Measurements from ENCODE around the gene TGOLN2. TPM values are rescaled to one million over a fixed set of nuclear protein-coding genes. Genes with fewer than 3 reads are reported as not detected.
"Not testable (repeated sequence)": the region's sequence is repeated elsewhere in the genome, so short reads cannot be mapped to it uniquely, and the experiment has no call there.

Gene TGOLN2
- polyA plus RNA-seq, 4 donors = 18.6 to 160 (median 43.2) TPM

- FAIRE-seq (no peak), DNase-seq (peak in 1 of 2 donors; percentile 64)
- Histone ChIP-seq H3K4me1 (ENCODE audit: control insufficient read depth in 3 of 3, insufficient read depth in 2 of 3, low read depth in 1 of 3, low read length in 2 of 3) (peaks cover 0 to 5% (median 2%) of the 10 kb centered on the region in 3 donors), H3K27ac (ENCODE audit: low read depth in 1 of 3, low read length in 2 of 3) (no peak overlapping the region), H3K27me3 (ENCODE audit: control insufficient read depth in 3 of 3, insufficient read depth in 3 of 3, low read length in 3 of 3) (no peaks in the 10 kb centered on the region), H3K36me3 (ENCODE audit: control insufficient read depth in 3 of 3, insufficient read depth in 2 of 3, low read depth in 1 of 3, low read length in 3 of 3) (peaks cover 18 to 62% (median 22%) of the 10 kb centered on the region in 3 donors), H3K4me3 (ENCODE audit: low read depth in 1 of 3, low read length in 3 of 3) (no peak overlapping the region), H3K9me3 (ENCODE audit: control insufficient read depth in 2 of 2, insufficient read depth in 1 of 2, low read depth in 1 of 2, low read length in 1 of 2) (no peaks in the 10 kb centered on the region)
- 43 to 76% (median 59%) methylated on average over 14 of the region's 14 CpGs for WGBS, 3 donors
Measured at GRCh38 chr2:85344356-85344954, 16.7 kb upstream of the TGOLN2 start.

- H3K9me3 ChIP-seq (ENCODE audit: control insufficient read depth in 2 of 2, insufficient read depth in 1 of 2, low read depth in 1 of 2, low read length in 1 of 2); H3K27me3 ChIP-seq (ENCODE audit: control insufficient read depth in 3 of 3, insufficient read depth in 3 of 3, low read length in 3 of 3); H3K4me1 ChIP-seq (ENCODE audit: control insufficient read depth in 3 of 3, insufficient read depth in 2 of 3, low read depth in 1 of 3, low read length in 2 of 3); DNase-seq; H3K4me3 ChIP-seq (ENCODE audit: low read depth in 1 of 3, low read length in 3 of 3); H3K27ac ChIP-seq (ENCODE audit: low read depth in 1 of 3, low read length in 2 of 3); FAIRE-seq: not testable (repeated sequence)
- peaks cover 13 to 53% (median 18%) of the 10 kb centered on the region in 3 donors for H3K36me3 ChIP-seq (ENCODE audit: control insufficient read depth in 3 of 3, insufficient read depth in 2 of 3, low read depth in 1 of 3, low read length in 3 of 3)
- 84 to 91% (median 91%) methylated on average over 9 to 10 of the region's 10 CpGs for WGBS, 3 donors
Measured at GRCh38 chr2:85343207-85343895, 15.6 kb upstream of the TGOLN2 start.

- Histone ChIP-seq H3K27ac (ENCODE audit: low read depth in 1 of 3, low read length in 2 of 3) (no peak overlapping the region), H3K4me3 (ENCODE audit: low read depth in 1 of 3, low read length in 3 of 3) (no peak overlapping the region), H3K27me3 (ENCODE audit: control insufficient read depth in 3 of 3, insufficient read depth in 3 of 3, low read length in 3 of 3) (no peaks in the 10 kb centered on the region), H3K9me3 (ENCODE audit: control insufficient read depth in 2 of 2, insufficient read depth in 1 of 2, low read depth in 1 of 2, low read length in 1 of 2) (no peaks in the 10 kb centered on the region), H3K36me3 (ENCODE audit: control insufficient read depth in 3 of 3, insufficient read depth in 2 of 3, low read depth in 1 of 3, low read length in 3 of 3) (peaks cover 13 to 51% (median 17%) of the 10 kb centered on the region in 3 donors), H3K4me1 (ENCODE audit: control insufficient read depth in 3 of 3, insufficient read depth in 2 of 3, low read depth in 1 of 3, low read length in 2 of 3) (peaks cover 0 to 2% (median 0%) of the 10 kb centered on the region in 3 donors)
- 78 to 82% (median 80%) methylated on average over 3 of the region's 3 CpGs for WGBS, 3 donors
- FAIRE-seq = no peak
- no peak for DNase-seq
Measured at GRCh38 chr2:85342156-85342555, 14.4 kb upstream of the TGOLN2 start.

- Histone ChIP-seq H3K4me1 (ENCODE audit: control insufficient read depth in 3 of 3, insufficient read depth in 2 of 3, low read depth in 1 of 3, low read length in 2 of 3) (peaks cover 0 to 2% (median 0%) of the 10 kb centered on the region in 3 donors), H3K4me3 (ENCODE audit: low read depth in 1 of 3, low read length in 3 of 3) (no peak overlapping the region), H3K27ac (ENCODE audit: low read depth in 1 of 3, low read length in 2 of 3) (no peak overlapping the region), H3K9me3 (ENCODE audit: control insufficient read depth in 2 of 2, insufficient read depth in 1 of 2, low read depth in 1 of 2, low read length in 1 of 2) (no peaks in the 10 kb centered on the region), H3K36me3 (ENCODE audit: control insufficient read depth in 3 of 3, insufficient read depth in 2 of 3, low read depth in 1 of 3, low read length in 3 of 3) (peaks cover 13 to 48% (median 14%) of the 10 kb centered on the region in 3 donors), H3K27me3 (ENCODE audit: control insufficient read depth in 3 of 3, insufficient read depth in 3 of 3, low read length in 3 of 3) (no peaks in the 10 kb centered on the region)
- WGBS, 3 donors = 93 to 94% (median 93%) methylated on average over 30 of the region's 30 CpGs
- no peak for FAIRE-seq
- DNase-seq = no peak
Measured at GRCh38 chr2:85341269-85342029, 13.7 kb upstream of the TGOLN2 start.

- no peaks in the 10 kb centered on the region for H3K27me3 ChIP-seq (ENCODE audit: control insufficient read depth in 3 of 3, insufficient read depth in 3 of 3, low read length in 3 of 3)
- H3K4me1 ChIP-seq (ENCODE audit: control insufficient read depth in 3 of 3, insufficient read depth in 2 of 3, low read depth in 1 of 3, low read length in 2 of 3) = peaks cover 0 to 6% (median 2%) of the 10 kb centered on the region in 3 donors
- WGBS, 3 donors = 59 to 61% (median 60%) methylated on average over 13 of the region's 13 CpGs
- peaks cover 5 to 36% (median 7%) of the 10 kb centered on the region in 3 donors for H3K36me3 ChIP-seq (ENCODE audit: control insufficient read depth in 3 of 3, insufficient read depth in 2 of 3, low read depth in 1 of 3, low read length in 3 of 3)
- no peak for FAIRE-seq
- H3K27ac ChIP-seq (ENCODE audit: low read depth in 1 of 3, low read length in 2 of 3) = no peak overlapping the region
- no peak for DNase-seq
- no peaks in the 10 kb centered on the region for H3K9me3 ChIP-seq (ENCODE audit: control insufficient read depth in 2 of 2, insufficient read depth in 1 of 2, low read depth in 1 of 2, low read length in 1 of 2)
- no peak overlapping the region for H3K4me3 ChIP-seq (ENCODE audit: low read depth in 1 of 3, low read length in 3 of 3)
Measured at GRCh38 chr2:85340034-85340892, 12.5 kb upstream of the TGOLN2 start.

- WGBS, 3 donors = 6 to 35% (median 26%) methylated on average over 2 of the region's 2 CpGs
- H3K4me1 ChIP-seq (ENCODE audit: control insufficient read depth in 3 of 3, insufficient read depth in 2 of 3, low read depth in 1 of 3, low read length in 2 of 3) = peaks cover 0 to 12% (median 0%) of the 10 kb centered on the region in 3 donors
- DNase-seq = peak; percentile 70 to 95
- H3K27ac ChIP-seq (ENCODE audit: low read depth in 1 of 3, low read length in 2 of 3) = peak overlapping the region in 1 of 3 donors; percentile 76
- no peaks in the 10 kb centered on the region for H3K36me3 ChIP-seq (ENCODE audit: control insufficient read depth in 3 of 3, insufficient read depth in 2 of 3, low read depth in 1 of 3, low read length in 3 of 3)
- H3K4me3 ChIP-seq (ENCODE audit: low read depth in 1 of 3, low read length in 3 of 3) = no peak overlapping the region
- no peak for FAIRE-seq
- H3K27me3 ChIP-seq (ENCODE audit: control insufficient read depth in 3 of 3, insufficient read depth in 3 of 3, low read length in 3 of 3) = no peaks in the 10 kb centered on the region
- H3K9me3 ChIP-seq (ENCODE audit: control insufficient read depth in 2 of 2, insufficient read depth in 1 of 2, low read depth in 1 of 2, low read length in 1 of 2) = no peaks in the 10 kb centered on the region
Measured at GRCh38 chr2:85334928-85335327, 7.1 kb upstream of the TGOLN2 start.

- FAIRE-seq; H3K27ac ChIP-seq (ENCODE audit: low read depth in 1 of 3, low read length in 2 of 3); H3K36me3 ChIP-seq (ENCODE audit: control insufficient read depth in 3 of 3, insufficient read depth in 2 of 3, low read depth in 1 of 3, low read length in 3 of 3); DNase-seq; H3K4me3 ChIP-seq (ENCODE audit: low read depth in 1 of 3, low read length in 3 of 3); H3K27me3 ChIP-seq (ENCODE audit: control insufficient read depth in 3 of 3, insufficient read depth in 3 of 3, low read length in 3 of 3); H3K9me3 ChIP-seq (ENCODE audit: control insufficient read depth in 2 of 2, insufficient read depth in 1 of 2, low read depth in 1 of 2, low read length in 1 of 2): not testable (repeated sequence)
- H3K4me1 ChIP-seq (ENCODE audit: control insufficient read depth in 3 of 3, insufficient read depth in 2 of 3, low read depth in 1 of 3, low read length in 2 of 3) = peaks cover 0 to 12% (median 0%) of the 10 kb centered on the region in 3 donors
- 94 to 97% (median 97%) methylated on average over 3 to 4 of the region's 4 CpGs for WGBS, 3 donors
Measured at GRCh38 chr2:85333877-85334276, 6.1 kb upstream of the TGOLN2 start.

All from small intestine (tissue), 7 donors.